WTC11 (cell line): ENCODE measurements around the gene PPCDC.

Experiments
- CTCF ChIP-seq: fragments of 200-600 bp; IDR thresholded peaks from 2 replicates; pipeline ENCODE4 v1.8.0; 2022; ENCODE audit warnings: antibody characterized with exemption
- ETV6 ChIP-seq: sonication (generic); formaldehyde crosslinking; IDR thresholded peaks from 2 replicates; pipeline ENCODE4 v1.8.1; 2022; ENCODE audit warnings: mild to moderate bottlenecking, missing genetic modification reagents
- GABPB1 ChIP-seq: sonication (generic); formaldehyde crosslinking; IDR thresholded peaks from 2 replicates; pipeline ENCODE4 v1.8.1; 2023; ENCODE audit warnings: mild to moderate bottlenecking, missing genetic modification reagents
- TCF7 ChIP-seq: sonication (generic); formaldehyde crosslinking; IDR thresholded peaks from 2 replicates; pipeline ENCODE4 v1.8.0; 2022; ENCODE audit warnings: mild to moderate bottlenecking, low read depth, missing genetic modification reagents, moderate library complexity
- ZNF232 ChIP-seq: sonication (generic); formaldehyde crosslinking; IDR thresholded peaks from 2 replicates; pipeline ENCODE4 v1.8.0; 2022; ENCODE audit warnings: mild to moderate bottlenecking, missing genetic modification reagents

GRCh38 chr15:75097939-75098338, 74.5 kb downstream of the PPCDC start:
- TF ChIP-seq CTCF (no peak), ZNF232 (CRISPR knock-in tag) (no peak), TCF7 (CRISPR knock-in tag) (no peak), GABPB1 (no peak), ETV6 (CRISPR knock-in tag) (no peak)
